ENCODE data around the gene IRF5.

DNA sequence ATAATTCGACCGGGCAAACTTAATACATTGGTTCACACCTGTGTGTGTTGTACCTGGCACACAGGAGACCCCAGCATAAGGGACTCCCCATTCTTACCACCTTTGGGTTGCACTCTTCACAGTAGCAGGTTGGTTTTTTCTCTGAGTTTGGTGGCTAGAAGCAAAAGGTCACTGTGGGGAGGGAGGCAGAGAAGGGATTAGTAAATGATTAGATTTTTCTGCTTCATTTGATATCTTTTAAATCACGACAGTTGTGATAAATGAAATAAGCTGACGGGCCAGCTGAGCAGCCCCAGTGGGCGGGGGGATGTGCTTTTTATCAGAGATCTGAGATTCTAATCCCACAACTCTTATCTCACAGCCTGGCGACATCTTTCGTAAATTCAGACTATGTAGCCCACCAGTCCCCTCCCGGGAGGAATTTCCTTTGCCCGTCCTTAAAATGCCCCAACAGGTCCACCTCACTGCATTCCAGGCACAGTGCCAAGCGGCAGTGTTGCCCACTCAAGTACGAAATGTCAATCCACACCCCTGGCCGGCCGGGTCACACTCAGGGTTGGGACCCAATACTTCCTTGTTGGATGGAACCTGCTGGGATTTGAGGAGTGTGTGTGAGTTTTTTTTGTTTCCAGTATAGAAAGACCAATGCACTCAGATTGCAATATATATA lies 16.7 kb upstream of the IRF5 start:
- TF ChIP-seq, protein P1, sequence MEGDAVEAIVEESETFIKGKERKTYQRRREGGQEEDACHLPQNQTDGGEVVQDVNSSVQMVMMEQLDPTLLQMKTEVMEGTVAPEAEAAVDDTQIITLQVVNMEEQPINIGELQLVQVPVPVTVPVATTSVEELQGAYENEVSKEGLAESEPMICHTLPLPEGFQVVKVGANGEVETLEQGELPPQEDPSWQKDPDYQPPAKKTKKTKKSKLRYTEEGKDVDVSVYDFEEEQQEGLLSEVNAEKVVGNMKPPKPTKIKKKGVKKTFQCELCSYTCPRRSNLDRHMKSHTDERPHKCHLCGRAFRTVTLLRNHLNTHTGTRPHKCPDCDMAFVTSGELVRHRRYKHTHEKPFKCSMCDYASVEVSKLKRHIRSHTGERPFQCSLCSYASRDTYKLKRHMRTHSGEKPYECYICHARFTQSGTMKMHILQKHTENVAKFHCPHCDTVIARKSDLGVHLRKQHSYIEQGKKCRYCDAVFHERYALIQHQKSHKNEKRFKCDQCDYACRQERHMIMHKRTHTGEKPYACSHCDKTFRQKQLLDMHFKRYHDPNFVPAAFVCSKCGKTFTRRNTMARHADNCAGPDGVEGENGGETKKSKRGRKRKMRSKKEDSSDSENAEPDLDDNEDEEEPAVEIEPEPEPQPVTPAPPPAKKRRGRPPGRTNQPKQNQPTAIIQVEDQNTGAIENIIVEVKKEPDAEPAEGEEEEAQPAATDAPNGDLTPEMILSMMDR (IDR thresholded peaks at IDR 0.05), result no peak
- no peak for TF ChIP-seq POLR2AphosphoS5 (IDR thresholded peaks at IDR 0.05; ENCODE audit: low read depth, low read length)
- no peak for TF ChIP-seq SIN3A (IDR thresholded peaks at IDR 0.05; ENCODE audit: borderline replicate concordance, insufficient read depth, low read depth, low read length)
- TF ChIP-seq TCF7L2 (IDR thresholded peaks at IDR 0.05; ENCODE audit: low read depth, low read length), result no peak
- TF ChIP-seq, protein P2, sequence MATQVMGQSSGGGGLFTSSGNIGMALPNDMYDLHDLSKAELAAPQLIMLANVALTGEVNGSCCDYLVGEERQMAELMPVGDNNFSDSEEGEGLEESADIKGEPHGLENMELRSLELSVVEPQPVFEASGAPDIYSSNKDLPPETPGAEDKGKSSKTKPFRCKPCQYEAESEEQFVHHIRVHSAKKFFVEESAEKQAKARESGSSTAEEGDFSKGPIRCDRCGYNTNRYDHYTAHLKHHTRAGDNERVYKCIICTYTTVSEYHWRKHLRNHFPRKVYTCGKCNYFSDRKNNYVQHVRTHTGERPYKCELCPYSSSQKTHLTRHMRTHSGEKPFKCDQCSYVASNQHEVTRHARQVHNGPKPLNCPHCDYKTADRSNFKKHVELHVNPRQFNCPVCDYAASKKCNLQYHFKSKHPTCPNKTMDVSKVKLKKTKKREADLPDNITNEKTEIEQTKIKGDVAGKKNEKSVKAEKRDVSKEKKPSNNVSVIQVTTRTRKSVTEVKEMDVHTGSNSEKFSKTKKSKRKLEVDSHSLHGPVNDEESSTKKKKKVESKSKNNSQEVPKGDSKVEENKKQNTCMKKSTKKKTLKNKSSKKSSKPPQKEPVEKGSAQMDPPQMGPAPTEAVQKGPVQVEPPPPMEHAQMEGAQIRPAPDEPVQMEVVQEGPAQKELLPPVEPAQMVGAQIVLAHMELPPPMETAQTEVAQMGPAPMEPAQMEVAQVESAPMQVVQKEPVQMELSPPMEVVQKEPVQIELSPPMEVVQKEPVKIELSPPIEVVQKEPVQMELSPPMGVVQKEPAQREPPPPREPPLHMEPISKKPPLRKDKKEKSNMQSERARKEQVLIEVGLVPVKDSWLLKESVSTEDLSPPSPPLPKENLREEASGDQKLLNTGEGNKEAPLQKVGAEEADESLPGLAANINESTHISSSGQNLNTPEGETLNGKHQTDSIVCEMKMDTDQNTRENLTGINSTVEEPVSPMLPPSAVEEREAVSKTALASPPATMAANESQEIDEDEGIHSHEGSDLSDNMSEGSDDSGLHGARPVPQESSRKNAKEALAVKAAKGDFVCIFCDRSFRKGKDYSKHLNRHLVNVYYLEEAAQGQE (IDR thresholded peaks at IDR 0.05; ENCODE audit: insufficient read depth in 1 of 2, low read depth in 2 of 2, low read length in 1 of 2), result no peak
